Activated T-helper 1 cell treated with anti-CD3 and anti-CD28 coated beads, Interleukin-12 subunit alpha, Interleukin-12 subunit beta, Interleukin-2, Interleukin-4 antibody, amounts not matched to agents 30 ng/mL and 10 ng/mL and 1 ng/mL, durations not matched to agents 14 hours and 24 hours and 36 hours (primary cell): ENCODE results near the gene SULT1A1. TPM values are rescaled to one million over a fixed set of nuclear protein-coding genes. Genes with fewer than 3 reads are reported as not detected.
"Not testable (repeated sequence)": the region's sequence is repeated elsewhere in the genome, so short reads cannot be mapped to it uniquely, and the experiment has no call there.

Experiments used
- DNase-seq: peaks from one replicate; pipeline ENCODE4 v3.0.0; 2021; ENCODE audit warnings: low spot score
- H3K27ac Mint-ChIP-seq: one replicate; pipeline ENCODE4 v1.8.0; 2021; ENCODE audit warnings: mild to moderate bottlenecking, mixed read lengths
- H3K27me3 Mint-ChIP-seq: one replicate; pipeline ENCODE4 v1.8.0; 2022; ENCODE audit warnings: mild to moderate bottlenecking, moderate library complexity, mixed read lengths; ENCODE audit not compliant: insufficient read depth
- H3K36me3 Mint-ChIP-seq: one replicate; pipeline ENCODE4 v1.8.0; 2021; ENCODE audit warnings: low read depth, mixed read lengths
- H3K4me1 Mint-ChIP-seq: one replicate; pipeline ENCODE4 v1.8.0; 2021; ENCODE audit warnings: low read depth, mixed read lengths
- H3K4me3 Mint-ChIP-seq: one replicate; pipeline ENCODE4 v1.8.0; 2021; ENCODE audit warnings: mild to moderate bottlenecking, moderate library complexity, mixed read lengths
- H3K9me3 Mint-ChIP-seq: one replicate; pipeline ENCODE4 v1.8.0; 2021; ENCODE audit warnings: mixed read lengths
- intact Hi-C: fragments of 100-400 bp; cut with micrococcal nuclease; formaldehyde crosslinking; loops from one replicate; pipeline ENCODE4 v1.15.1; 2024
- total RNA-seq: library from RNA; stranded (reverse); gene quantifications from 2 replicates; pipeline ENCODE4 v1.2.3, GENCODE V29; 2022

SULT1A1 gene
- total RNA-seq, 1 donor from 2014 or later: 8.9 TPM

DNA sequence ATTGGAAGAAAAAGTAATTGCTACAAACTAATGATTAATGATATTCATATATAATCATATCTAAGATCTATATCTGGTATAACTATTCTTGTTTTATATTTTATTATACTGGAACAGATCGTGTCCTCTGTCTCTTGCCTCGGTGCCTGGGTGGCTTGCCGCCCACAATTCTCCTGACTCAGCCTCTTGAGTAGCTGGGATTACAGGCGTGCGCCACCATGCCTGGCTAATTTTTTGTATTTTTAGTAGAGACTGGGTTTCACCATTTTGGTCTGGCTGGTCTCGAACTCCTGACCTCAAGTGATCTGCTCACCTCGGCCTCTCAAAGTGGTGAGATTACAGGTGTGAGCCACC is 6.4 kb upstream of the SULT1A1 start:
- DNase-seq, H3K27ac Mint-ChIP-seq, H3K9me3 Mint-ChIP-seq, H3K4me1 Mint-ChIP-seq, H3K27me3 Mint-ChIP-seq, H3K36me3 Mint-ChIP-seq, H3K4me3 Mint-ChIP-seq: not testable (repeated sequence)
- intact Hi-C loops: loop anchor here (10.0 kb wide), 1 partner anchor 121 kb away; the partner anchor contains the start of genes APOBR and CLN3

DNA sequence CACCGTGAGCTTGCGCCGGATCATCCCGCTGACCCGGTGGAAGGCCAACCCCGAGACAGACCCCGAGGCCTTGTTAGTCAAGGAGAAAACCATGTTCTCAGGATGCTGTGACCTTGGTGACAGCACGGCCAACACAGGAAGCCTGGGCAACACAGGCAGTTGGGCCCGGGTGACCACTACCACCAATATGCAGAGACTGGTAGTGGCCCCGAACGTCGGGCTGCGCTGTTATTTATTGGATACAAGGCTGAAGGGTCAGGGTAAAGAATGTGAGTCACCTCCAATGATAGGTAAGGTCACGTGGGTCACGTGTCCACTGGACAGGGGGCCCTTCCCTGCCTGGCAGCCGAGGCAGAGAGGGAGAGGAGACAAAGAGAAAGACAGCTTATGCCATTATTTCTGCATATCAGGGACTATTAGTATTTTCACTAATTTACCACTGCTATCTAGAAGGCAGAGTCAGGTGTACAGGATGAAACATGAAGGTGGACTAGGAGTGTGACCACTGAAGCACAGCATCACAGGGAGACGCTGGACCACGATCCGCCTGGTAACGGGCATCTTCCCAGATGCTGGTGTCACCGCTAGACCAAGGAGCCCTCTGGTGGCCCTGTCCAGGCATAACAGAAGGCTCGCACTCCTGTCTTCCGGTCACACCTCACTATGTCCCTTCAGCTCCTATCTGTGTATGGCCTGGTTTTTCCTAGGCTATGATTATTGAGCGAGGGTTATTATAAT is 5.8 kb upstream of the SULT1A1 start:
- intact Hi-C loops: loop anchor here (10.0 kb wide), 1 partner anchor 121 kb away; the partner anchor contains the start of genes APOBR and CLN3
- not testable (repeated sequence) for H3K27ac Mint-ChIP-seq, H3K27me3 Mint-ChIP-seq, DNase-seq, H3K4me3 Mint-ChIP-seq, H3K4me1 Mint-ChIP-seq, H3K9me3 Mint-ChIP-seq, H3K36me3 Mint-ChIP-seq

DNA sequence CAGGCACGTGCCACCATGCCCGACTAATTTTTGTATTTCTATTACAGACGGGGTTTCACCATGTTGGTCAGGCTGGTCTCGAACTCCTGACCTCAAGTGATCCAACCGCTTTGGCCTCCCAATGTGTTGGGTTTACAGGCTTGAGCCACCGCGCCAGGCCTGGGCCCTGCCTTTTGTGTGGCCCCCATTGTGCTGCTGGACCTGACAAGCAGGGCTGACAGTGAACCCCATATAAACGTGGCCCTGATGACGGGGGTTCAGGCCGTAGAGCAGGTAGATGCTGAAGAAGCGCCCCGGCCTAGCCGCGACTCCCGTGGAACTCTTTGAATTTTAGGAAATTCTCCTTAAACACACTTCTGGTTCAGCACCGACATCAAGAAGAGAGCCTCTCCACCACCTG is 4.7 kb upstream of the SULT1A1 start:
- intact Hi-C loops: loop anchor here (10.0 kb wide), 1 partner anchor 120 kb away; the partner anchor contains the start of genes APOBR and CLN3
- H3K36me3 Mint-ChIP-seq, DNase-seq, H3K27me3 Mint-ChIP-seq, H3K4me3 Mint-ChIP-seq, H3K9me3 Mint-ChIP-seq, H3K27ac Mint-ChIP-seq, H3K4me1 Mint-ChIP-seq: not testable (repeated sequence)

DNA sequence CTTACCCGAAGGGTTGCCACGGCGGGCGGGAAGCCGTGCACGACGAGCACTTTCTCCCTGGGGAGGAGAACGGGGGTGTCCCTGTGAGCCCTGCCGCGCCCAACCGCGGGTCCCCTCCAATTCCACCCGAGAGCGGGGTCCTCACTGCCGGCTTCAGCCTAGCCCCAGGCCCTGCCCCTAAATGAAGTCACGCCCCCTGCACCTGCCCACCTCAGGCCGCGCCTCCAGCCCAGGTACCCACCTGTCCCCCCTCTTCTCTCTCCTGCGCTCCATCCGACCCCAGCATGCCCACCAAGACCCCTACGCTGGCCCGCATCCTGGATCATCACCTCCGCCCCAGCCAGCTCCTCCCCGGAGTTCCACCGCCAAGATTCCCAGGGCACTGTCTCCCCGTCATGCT is 4.1 kb upstream of the SULT1A1 start:
- H3K4me3 Mint-ChIP-seq, H3K9me3 Mint-ChIP-seq, H3K27ac Mint-ChIP-seq, H3K36me3 Mint-ChIP-seq, H3K4me1 Mint-ChIP-seq, DNase-seq, H3K27me3 Mint-ChIP-seq: not testable (repeated sequence)
- intact Hi-C loops: loop anchor here (10.0 kb wide), 1 partner anchor 119 kb away; the partner anchor contains the start of genes APOBR and CLN3

DNA sequence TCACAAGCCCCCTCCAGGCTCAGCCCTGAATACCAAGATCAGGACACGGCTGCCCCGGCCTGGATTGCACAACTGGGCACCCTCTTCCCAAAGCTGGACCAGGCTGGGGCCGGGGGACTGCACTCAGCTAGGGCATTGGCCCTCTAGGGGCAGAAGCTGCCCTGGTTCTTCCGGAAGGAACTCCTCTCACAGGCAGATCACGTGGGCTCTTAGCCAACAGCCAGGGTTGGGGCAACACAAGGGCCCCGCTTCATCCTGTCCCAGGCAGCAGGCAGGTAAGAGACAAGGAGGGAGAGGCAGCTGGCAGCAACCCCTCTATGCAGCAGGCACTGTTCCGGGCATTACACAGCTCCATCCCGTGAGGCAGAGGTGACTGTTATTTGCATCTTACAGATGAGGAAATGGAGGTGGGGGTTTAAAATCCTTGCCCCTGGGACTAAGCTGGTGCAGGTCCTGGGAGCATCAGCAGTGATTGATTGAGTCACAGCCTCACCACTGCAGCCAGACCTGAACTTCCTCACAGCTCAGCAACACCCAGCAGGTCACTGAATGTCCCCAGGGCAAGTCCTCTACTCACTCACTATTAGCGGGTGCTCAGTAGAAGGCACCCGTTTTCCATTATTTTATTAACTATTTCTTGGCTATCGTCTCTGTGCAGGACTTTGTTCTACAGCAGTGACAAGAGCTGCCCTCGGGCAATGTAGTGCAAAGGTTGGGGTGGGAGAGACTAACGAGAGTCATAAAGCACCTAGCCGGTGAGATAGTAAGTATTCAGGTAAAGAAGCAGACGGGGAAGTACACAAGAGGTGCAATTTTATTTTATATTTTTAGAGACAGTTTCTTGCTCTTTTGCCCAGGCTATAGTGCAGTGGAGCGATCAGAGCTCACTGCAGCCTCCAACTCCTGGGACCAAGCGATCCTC is 2.8 kb upstream of the SULT1A1 start:
- not testable (repeated sequence) for H3K36me3 Mint-ChIP-seq, H3K4me1 Mint-ChIP-seq, H3K9me3 Mint-ChIP-seq, DNase-seq, H3K4me3 Mint-ChIP-seq, H3K27me3 Mint-ChIP-seq, H3K27ac Mint-ChIP-seq
- intact Hi-C loops: loop anchor here (10.0 kb wide), 1 partner anchor 118 kb away; the partner anchor contains the start of genes APOBR and CLN3

DNA sequence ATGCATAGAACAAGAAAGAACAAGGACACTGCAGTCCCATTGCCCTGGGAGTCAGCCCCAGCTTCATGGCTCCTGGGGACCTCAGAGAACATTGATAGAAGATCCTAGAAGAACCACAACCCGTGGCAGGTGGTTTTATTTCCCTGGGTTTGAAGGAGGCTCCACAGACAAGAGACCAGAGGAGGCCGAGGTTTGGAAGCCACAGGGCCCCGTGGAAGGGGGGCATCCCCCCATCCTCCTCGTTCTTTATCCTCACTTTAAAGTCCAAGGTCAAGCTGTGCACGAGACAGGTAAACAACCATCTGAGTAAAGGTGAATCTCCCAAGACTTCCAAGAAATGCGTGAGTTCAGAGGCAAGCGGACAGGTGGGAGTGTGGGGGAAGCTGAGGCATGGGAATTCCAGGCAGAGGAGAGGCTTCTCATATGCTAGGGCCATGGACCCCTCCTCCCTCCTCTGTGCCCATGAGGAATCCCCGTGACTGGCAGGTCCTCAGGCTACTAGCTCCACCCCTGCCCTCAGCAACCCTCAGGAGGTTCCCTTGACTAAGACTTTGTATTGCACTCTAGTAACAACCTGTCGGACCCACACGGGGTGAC is 849 bp upstream of the SULT1A1 start:
- DNase-seq: no peak
- Mint-ChIP-seq H3K4me1 (no peaks in the 10 kb centered on the region), H3K27ac (no peak overlapping the region), H3K9me3 (no peaks in the 10 kb centered on the region), H3K27me3 (no peaks in the 10 kb centered on the region), H3K4me3 (no peak overlapping the region), H3K36me3 (no peaks in the 10 kb centered on the region)
- intact Hi-C loops: loop anchor here (10.0 kb wide), 1 partner anchor 116 kb away; the partner anchor contains the start of genes APOBR and CLN3

DNA sequence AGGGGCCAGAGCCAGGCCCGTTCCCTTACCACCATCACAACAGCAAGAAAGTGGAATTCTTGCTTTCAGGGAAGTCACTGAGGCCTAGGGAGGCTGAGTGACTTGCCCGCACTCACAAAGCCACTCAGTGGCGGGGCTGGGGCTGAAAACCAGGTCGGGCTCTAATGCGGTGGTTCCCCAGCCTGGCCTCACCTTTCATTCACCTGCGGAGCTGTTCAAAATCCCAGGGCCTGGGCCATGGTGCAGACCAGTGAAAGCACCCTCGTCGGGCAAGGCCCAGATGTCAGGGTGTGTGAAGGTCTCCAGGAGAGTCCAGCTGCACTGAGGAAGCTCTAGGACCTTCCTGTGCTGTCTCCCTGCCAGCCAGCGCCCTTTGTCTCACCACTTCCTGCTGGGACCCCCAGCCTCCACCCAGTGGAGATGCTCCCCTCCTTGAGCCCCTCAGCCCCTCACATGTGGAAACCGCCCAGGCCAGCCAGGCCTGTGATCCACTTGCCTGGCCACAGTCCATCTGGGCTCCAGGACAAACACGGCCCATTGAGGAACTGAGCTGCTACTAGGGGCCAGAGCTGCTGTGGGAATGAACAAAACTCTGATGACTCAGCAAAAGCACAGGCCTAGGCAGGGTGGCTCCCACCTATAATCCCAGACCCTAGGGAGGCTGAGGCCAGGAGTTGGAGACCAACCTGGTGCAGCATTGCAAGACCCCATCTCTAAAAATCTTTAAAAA is 812 bp downstream of the SULT1A1 start:
- H3K4me3 Mint-ChIP-seq, intact Hi-C loops, H3K36me3 Mint-ChIP-seq, H3K4me1 Mint-ChIP-seq, H3K27me3 Mint-ChIP-seq, DNase-seq, H3K27ac Mint-ChIP-seq, H3K9me3 Mint-ChIP-seq: not testable (repeated sequence)

DNA sequence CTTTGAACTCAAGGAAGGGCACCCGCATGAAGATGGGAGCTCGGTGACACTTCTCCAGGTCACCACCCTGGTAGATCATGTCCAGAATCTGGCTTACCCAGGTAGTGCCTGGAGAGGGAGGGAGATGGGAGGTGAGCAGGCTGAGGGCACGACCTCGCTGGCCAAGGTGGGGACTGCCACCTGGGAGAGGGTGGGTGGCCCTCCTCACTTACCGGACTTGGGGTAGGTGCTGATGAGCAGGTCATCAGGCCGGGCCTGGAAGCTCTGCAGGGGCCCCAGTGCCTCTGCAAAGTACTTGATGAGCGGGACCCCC is 1.4 kb downstream of the SULT1A1 start:
- H3K27ac Mint-ChIP-seq, H3K27me3 Mint-ChIP-seq, H3K4me3 Mint-ChIP-seq, DNase-seq, intact Hi-C loops, H3K36me3 Mint-ChIP-seq, H3K4me1 Mint-ChIP-seq, H3K9me3 Mint-ChIP-seq: not testable (repeated sequence)

DNA sequence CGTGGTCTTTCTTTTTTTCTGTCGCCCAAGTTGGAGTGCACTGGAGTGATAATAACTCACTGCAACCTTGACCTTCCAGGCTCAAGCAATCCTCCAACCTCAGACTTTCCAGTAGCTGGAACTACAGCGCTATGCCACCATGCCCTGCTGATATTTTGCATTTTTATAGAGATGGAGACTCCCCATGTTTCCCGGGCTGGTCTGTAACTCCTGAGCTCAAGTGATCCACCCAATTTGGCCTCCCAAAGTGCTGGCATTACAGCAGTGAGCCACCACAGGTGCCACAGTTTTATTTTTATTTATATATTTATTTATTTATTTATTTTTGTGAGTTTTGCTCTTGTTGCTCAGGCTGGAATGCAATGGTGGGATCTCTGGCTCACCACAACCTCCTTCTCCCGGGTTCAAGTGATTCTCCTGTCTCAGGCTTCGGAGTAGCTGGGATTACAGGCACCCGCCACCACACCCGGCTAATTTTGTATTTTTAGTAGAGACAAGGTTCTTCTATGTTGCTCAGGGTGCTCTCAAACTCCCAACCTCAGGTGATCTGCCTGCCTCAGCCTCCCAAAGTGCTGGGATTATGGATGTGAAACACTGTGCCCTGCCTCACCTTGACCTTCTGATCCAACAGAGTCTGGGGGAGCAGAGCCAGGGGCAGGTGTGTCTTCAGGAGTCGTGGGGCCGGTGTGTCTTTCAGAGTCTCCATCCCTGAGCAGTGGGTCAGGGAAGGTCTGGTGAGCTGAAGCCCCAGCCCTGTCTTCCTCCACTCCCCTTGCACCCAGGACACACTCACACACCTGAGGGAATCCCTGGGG is 2.0 kb downstream of the SULT1A1 start:
- H3K4me1 Mint-ChIP-seq, H3K9me3 Mint-ChIP-seq, H3K27ac Mint-ChIP-seq, DNase-seq, intact Hi-C loops, H3K27me3 Mint-ChIP-seq, H3K36me3 Mint-ChIP-seq, H3K4me3 Mint-ChIP-seq: not testable (repeated sequence)

DNA sequence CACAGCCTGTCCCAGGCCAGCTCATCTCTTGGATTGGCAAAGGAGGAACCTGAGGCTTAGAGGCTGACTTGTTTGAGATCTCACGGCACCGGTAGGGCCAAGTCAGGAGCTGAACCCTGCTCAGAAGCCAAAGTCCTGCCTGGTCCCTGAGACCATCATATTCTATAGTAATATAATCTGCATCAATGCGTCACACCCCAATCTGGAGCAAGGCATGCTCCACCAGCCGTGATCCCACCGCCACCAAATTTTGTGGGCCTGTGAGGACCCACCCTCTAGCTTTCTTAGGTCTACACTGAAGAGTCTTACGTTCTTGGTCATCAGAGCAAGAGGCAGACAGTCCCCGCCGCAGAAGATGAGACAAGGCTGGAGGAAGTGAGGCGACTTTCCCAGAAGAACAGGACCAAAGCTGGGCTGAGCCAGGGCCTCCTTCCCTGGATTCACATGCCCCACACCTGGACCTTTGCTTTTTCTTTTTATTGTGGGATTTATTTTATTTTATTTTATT is 2.7 kb downstream of the SULT1A1 start:
- H3K4me3 Mint-ChIP-seq: no peak overlapping the region
- no peaks in the 10 kb centered on the region for H3K27me3 Mint-ChIP-seq
- intact Hi-C loops: no loop called here
- no peak for DNase-seq
- no peaks in the 10 kb centered on the region for H3K36me3 Mint-ChIP-seq
- no peak overlapping the region for H3K27ac Mint-ChIP-seq
- H3K4me1 Mint-ChIP-seq: no peaks in the 10 kb centered on the region
- no peaks in the 10 kb centered on the region for H3K9me3 Mint-ChIP-seq

DNA sequence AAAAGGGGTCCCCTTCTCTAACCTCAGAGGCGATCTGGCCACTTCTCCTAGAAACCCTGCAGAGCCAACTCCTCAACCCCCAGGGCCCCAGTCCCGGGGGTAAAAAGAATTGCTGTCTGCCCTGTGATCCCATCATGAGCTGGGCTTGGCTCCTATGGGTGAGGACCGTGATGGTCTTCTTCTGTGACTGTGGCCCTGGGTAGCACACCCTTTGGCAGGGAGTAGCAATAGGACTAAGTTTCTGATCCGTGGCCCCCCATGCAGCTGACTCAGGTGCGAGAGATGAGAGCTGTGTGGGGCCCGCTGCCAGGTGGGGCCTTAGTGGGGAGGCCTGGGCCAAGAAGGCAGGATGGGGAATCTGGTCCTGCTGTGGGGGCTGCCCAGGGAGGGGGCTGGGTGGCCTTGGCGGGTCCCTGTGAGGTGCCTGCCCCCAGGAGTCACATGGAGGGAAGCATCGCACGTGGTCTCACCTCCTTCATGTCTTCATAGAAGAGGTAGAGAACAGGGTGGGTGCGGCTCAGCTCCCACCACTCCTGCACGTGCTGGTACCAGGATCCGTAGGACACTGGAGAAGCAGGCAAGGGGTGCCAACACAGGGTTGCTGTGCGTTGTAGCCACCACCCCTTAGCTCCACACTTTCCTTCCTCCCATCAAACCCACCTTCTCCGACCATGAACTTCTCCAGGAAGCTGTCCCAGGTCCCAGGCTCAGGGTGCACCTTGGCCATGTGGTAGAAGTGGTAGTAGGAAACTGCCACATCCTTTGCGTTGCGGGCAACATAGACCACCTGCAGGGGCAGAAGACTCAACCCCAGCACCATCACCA is 3.3 kb downstream of the SULT1A1 start:
- Mint-ChIP-seq H3K27me3 (no peaks in the 10 kb centered on the region), H3K27ac (no peak overlapping the region), H3K4me3 (no peak overlapping the region), H3K9me3 (no peaks in the 10 kb centered on the region), H3K4me1 (no peaks in the 10 kb centered on the region), H3K36me3 (no peaks in the 10 kb centered on the region)
- no peak for DNase-seq
- intact Hi-C loops: no loop called here
